ENCODE measurements around the gene NMNAT3.

Gene NMNAT3

GRCh38 chr3:139674571-139675260 is 3.1 kb downstream of the NMNAT3 start:
- no peak for DNase-seq

- no peak for DNase-seq
Observed at GRCh38 chr3:139672884-139673283, 4.9 kb downstream of the NMNAT3 start.

- no peak for DNase-seq
Observed at GRCh38 chr3:139671863-139672646, 5.7 kb downstream of the NMNAT3 start.

- no peak for DNase-seq
Observed at GRCh38 chr3:139671107-139671506, 6.7 kb downstream of the NMNAT3 start.

DNA sequence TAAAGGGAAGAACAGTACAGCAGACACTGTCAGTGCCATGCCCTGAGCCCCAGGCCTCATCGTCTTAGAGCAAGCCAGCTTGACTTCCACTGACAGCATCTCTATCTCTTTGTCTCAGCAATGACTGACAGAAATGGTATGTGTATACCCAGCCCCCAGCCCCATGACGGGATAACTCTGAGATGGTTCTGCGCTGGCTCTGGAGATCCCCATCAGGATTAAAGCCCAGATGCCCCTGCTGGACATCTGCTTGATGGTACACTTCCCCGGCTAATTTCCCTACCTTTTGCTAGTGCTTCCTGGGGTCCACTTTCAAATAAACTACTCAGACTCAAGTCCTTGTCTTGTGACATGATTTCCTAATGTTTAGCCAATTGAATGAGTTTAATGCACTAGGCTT is 7.6 kb downstream of the NMNAT3 start:
- no peak for DNase-seq

DNA sequence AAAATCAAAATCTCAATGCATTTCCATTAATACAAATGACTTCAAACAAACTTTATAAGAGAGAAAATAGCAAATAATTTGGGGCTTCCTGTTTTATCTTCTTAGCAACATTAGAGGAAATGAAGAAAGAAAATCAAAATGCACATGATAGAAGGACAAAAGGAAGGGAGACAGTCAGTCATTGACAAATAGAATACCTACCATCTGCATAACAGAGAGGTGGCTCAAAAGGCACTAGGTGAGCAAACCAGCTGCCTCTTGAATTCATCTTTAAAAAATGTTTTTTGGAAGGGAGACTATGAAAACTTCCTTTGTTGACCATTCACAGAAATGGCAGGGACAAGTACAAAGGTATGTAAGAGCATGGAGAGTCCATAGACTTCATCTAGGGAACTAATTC is 9.4 kb downstream of the NMNAT3 start:
- no peak for DNase-seq

DNA sequence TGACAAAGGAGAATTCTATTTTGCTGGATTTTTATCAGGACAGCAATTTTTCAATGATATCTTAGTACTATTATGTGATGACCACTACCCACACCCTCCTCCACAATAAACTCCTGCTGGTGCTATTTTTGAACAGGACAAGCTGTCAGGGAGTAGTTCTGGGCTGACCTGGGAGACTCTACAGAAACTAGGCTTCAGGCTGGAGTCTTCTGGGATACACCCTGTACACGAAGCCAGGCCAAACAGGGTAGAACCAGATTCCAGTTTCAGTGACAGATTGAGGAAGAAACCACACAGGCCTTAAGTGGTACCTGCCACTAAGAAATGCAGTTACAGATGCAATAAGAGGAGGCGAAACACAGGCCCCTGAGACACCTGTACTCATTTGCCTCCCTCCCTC is 12.8 kb downstream of the NMNAT3 start:
- no peak for DNase-seq

- no peak for DNase-seq
Observed at GRCh38 chr3:139660269-139660668, 17.5 kb downstream of the NMNAT3 start.

DNA sequence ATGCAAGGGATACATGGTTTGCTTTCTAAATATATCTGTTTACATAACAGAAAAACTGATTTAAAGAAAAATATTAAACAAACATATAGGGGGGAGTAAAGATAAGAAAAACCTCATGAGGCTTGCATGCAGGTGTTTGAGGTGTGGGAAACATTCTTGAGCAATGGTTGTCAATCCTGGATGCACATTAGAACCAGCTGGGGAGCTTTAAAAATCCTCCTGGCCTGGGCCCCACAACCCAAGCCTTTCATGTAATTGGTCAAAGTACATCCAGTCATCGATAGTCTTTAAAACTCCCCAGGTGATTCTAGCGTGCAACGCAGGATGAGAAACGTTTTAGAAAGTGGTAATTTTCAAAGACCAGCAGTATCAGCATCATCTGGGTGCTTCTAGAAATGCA is 18.3 kb downstream of the NMNAT3 start:
- no peak for DNase-seq

GRCh38 chr3:139657936-139658335 is 19.8 kb downstream of the NMNAT3 start:
- no peak for DNase-seq

DNA sequence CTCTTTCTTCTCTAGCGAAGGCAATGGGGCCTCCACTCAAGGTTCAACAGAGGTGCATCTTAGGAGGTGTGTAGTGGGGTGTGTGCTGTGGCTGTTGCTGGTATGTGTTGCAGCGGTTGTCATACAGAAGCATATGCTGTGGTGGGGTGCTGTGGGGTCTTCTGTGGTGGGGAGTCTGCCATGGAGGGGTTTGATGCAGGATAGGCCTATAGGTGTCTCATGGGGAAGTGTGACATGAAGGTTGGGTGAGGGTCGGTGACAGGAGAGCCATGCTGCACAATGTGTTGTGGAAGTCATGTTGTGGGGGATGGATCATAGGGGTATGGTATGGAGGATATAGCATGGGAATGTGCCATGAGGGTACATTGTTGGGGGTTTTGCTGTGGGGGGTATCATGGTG is 20.3 kb downstream of the NMNAT3 start:
- no peak for DNase-seq

- no peak for DNase-seq
Observed at GRCh38 chr3:139655909-139656595, 21.7 kb downstream of the NMNAT3 start.

- peak; percentile 3 for DNase-seq
Observed at GRCh38 chr3:139654637-139655365, 23.0 kb downstream of the NMNAT3 start.

DNA sequence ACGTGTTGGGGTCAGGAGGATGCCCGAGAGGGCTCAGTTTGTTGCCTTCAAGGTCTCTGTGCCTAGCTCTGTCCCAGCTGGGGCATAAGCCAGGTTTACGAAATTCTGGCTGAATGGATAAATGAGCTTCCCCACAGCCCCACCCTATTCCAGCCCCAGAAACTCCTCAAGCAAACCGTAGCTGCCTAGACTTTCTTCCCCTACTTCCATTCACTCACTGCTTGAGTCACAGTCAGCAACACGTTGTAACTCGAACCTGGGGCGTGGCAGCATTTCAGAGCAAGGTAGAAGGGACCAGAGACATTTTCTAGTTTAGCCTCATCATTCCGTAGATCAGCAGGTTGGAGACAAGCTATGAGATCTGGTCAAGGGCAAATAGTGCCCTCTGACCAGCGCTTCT is 24.2 kb downstream of the NMNAT3 start:
- no peak for DNase-seq

DNA sequence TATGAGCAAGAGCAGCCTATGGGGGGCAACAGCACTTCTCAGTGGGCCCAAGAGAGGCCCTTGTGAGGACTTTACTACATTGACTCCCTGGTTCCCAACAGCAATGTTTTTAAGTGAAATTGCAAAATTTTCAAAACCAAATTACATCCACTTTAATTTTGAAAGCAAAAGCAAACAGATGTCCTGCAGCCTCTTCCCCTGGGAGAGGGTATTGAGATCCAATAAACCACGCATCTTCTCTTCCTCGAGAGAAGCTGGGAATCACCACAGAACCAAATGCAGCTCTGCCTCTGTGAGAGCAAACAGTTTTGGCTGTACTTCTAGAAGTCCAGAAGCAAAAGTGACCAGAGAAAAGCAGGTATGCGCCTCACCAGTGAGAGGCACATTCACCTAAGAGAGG is 25.2 kb downstream of the NMNAT3 start:
- DNase-seq, result no peak

GRCh38 chr3:139647866-139648435 is 29.8 kb downstream of the NMNAT3 start:
- DNase-seq, result no peak

DNA sequence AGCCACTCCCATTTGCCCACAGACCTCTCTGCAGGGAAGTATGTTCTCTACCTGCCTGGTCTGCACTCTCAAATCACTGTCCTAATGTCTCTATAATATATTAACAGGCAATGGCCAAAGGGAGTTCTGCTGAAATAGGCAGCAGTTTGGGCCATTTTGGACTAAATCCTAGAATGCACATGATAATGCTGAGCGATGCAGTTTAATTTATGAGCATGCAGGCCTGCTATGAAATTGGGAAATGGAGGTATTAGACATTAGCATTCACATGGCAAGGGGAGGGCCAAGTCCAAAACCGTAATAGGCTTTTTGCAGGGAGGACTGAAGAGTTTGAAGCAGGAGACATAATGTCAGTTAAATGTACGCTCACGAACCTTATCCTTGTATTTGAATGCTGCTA is 31.3 kb downstream of the NMNAT3 start:
- DNase-seq, result no peak

GRCh38 chr3:139642996-139643395 is 34.8 kb downstream of the NMNAT3 start:
- DNase-seq, result no peak

GRCh38 chr3:139640456-139640855 is 37.3 kb downstream of the NMNAT3 start:
- DNase-seq, result no peak

DNA sequence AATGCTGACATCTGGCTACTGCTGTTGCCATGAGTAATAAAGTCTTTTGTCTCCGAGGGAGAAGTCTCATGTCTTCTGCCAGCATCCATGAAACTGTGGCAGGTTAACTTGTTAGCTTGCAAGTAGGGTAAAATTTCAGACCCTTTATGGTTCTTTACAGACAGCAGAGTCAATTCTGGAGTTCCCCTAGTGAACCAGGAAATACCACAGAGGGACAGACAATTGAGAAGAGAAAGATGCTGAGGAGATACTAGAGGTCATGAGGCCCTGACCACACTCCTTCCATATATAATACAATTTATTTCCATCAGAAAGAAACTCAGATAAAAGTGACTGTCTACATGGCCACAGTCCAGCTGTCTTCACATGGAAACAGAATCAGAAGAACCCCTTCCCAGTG is 38.1 kb downstream of the NMNAT3 start:
- DNase-seq, result no peak

DNA sequence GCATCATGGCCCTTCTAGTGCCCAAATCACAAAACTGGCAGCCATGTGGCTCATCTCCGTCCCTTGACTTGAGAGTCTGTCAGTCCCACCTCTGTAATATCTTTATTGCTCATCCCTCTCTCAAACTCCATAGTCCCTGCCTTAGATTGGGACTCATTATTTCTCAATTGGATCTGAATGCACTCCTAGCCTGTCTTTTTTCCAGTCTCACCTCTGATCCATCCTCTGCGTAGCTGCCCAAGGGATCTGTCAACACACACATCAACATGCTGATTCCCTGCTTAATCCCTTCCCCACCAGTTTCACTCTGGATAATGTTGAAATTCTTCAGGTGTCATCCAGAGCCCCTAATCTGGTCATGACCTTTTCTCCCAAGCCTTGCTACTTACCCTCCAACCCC is 39.3 kb downstream of the NMNAT3 start:
- DNase-seq, result no peak

DNA sequence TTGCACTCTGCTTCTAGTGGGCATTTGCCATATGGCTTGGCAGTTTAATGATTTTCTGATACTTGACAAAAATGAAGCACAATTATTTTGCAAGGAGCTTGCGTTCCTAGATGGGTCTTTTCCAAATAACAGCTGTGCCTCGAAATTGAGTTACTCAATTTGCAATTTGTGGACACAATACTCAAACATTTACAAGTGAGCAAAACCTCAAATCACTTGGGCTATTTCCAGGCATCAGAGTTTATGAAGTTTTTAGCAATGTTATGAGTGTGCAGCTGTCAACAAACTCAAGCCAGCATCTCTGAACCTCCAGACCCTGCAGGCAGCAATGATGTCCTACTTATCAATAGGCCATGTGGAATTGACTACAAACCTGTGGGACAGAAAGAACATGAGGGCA is 41.3 kb downstream of the NMNAT3 start:
- DNase-seq, result no peak

DNA sequence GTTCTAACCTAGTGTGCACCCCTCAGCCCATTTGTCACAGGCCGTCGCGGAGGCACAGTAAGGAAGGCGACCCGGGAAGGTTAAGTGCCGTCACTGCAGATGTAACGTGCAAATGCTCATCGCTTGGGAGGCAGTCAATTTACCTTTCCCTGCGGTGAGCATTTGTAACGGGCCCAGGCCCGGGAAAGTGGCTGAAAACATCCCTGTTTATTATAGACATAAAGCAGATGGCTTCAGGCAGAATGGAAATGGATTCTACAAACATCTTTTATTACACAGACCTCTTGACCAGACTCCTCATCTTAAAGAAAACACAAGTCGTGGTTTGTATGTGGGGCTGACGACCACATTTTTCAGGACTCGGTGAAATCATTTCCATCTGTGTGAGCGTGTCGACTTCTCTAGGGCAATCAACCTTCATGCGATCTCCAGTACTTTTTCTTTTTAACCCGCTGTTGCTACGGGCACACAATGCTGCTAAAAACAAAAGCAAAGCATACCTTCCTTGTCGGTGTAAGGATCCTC is 43.6 kb downstream of the NMNAT3 start:
- DNase-seq, result no peak

Data from NCI-H2029 (cell line).